ENCODE data around the gene RUNX2.

- TF ChIP-seq, protein P1, sequence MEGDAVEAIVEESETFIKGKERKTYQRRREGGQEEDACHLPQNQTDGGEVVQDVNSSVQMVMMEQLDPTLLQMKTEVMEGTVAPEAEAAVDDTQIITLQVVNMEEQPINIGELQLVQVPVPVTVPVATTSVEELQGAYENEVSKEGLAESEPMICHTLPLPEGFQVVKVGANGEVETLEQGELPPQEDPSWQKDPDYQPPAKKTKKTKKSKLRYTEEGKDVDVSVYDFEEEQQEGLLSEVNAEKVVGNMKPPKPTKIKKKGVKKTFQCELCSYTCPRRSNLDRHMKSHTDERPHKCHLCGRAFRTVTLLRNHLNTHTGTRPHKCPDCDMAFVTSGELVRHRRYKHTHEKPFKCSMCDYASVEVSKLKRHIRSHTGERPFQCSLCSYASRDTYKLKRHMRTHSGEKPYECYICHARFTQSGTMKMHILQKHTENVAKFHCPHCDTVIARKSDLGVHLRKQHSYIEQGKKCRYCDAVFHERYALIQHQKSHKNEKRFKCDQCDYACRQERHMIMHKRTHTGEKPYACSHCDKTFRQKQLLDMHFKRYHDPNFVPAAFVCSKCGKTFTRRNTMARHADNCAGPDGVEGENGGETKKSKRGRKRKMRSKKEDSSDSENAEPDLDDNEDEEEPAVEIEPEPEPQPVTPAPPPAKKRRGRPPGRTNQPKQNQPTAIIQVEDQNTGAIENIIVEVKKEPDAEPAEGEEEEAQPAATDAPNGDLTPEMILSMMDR (conservative IDR thresholded peaks at IDR 0.05; ENCODE audit: low read length): no peak
- TF ChIP-seq EZH2phosphoT487 (IDR thresholded peaks at IDR 0.05; ENCODE audit: borderline replicate concordance, low read depth, low read length): no peak
Observed at GRCh38 chr6:45491048-45491735, 163.1 kb downstream of the RUNX2 start.

All from OCI-LY7 (cell line).